ENCODE measurements around the gene TBC1D22A. TPM values are rescaled to one million over a fixed set of nuclear protein-coding genes. Genes with fewer than 3 reads are reported as not detected.

TBC1D22A gene
- total RNA-seq, 1 experiment from 2014 or later: 27.6 TPM

GRCh38 chr22:47200273-47201051, 438.0 kb downstream of the TBC1D22A start:
- CTCF ChIA-PET: no interaction called here
- no peak overlapping the region for H3K27ac Mint-ChIP-seq (ENCODE audit: unreplicated experiment)
- H3K4me3 Mint-ChIP-seq (ENCODE audit: low read depth, unreplicated experiment): no peak overlapping the region
- no TSS peak for BruUV-seq (replicated peaks)
- no peaks in the 10 kb centered on the region for H3K36me3 Mint-ChIP-seq (ENCODE audit: insufficient read depth, unreplicated experiment)
- no peaks in the 10 kb centered on the region for H3K4me1 Mint-ChIP-seq (ENCODE audit: low read depth, unreplicated experiment)
- intact Hi-C loops (cut with micrococcal nuclease; ENCODE audit: unreplicated experiment): no loop called here
- H3K9me3 Mint-ChIP-seq (ENCODE audit: low read depth, unreplicated experiment): no peaks in the 10 kb centered on the region
- TF ChIP-seq CTCF (IDR thresholded peaks at IDR 0.05; ENCODE audit: unreplicated experiment): no peak
- H3K27me3 Mint-ChIP-seq (ENCODE audit: unreplicated experiment): peaks cover 60% of the 10 kb centered on the region
- DNase-seq: no peak

- DNase-seq: no peak
- CTCF ChIA-PET: no interaction called here
- Mint-ChIP-seq H3K9me3 (ENCODE audit: low read depth, unreplicated experiment) (no peaks in the 10 kb centered on the region), H3K4me3 (ENCODE audit: low read depth, unreplicated experiment) (no peak overlapping the region), H3K36me3 (ENCODE audit: insufficient read depth, unreplicated experiment) (no peaks in the 10 kb centered on the region), H3K27ac (ENCODE audit: unreplicated experiment) (no peak overlapping the region), H3K4me1 (ENCODE audit: low read depth, unreplicated experiment) (no peaks in the 10 kb centered on the region), H3K27me3 (ENCODE audit: unreplicated experiment) (peaks cover 60% of the 10 kb centered on the region)
- no peak for TF ChIP-seq CTCF (IDR thresholded peaks at IDR 0.05; ENCODE audit: unreplicated experiment)
- BruUV-seq (replicated peaks): no TSS peak
- intact Hi-C loops (cut with micrococcal nuclease; ENCODE audit: unreplicated experiment): no loop called here
These were observed 438.9 kb downstream of the TBC1D22A start for GRCh38 chr22:47201186-47201995.

- Mint-ChIP-seq H3K4me1 (ENCODE audit: low read depth, unreplicated experiment) (no peaks in the 10 kb centered on the region), H3K9me3 (ENCODE audit: low read depth, unreplicated experiment) (no peaks in the 10 kb centered on the region), H3K4me3 (ENCODE audit: low read depth, unreplicated experiment) (no peak overlapping the region), H3K36me3 (ENCODE audit: insufficient read depth, unreplicated experiment) (no peaks in the 10 kb centered on the region), H3K27me3 (ENCODE audit: unreplicated experiment) (peaks cover 66% of the 10 kb centered on the region), H3K27ac (ENCODE audit: unreplicated experiment) (no peak overlapping the region)
- CTCF ChIA-PET: no interaction called here
- DNase-seq: no peak
- BruUV-seq (replicated peaks): no TSS peak
- TF ChIP-seq CTCF (IDR thresholded peaks at IDR 0.05; ENCODE audit: unreplicated experiment): no peak
- intact Hi-C loops (cut with micrococcal nuclease; ENCODE audit: unreplicated experiment): no loop called here
These were observed 439.8 kb downstream of the TBC1D22A start for GRCh38 chr22:47201996-47202818.

- BruUV-seq (replicated peaks): no TSS peak
- no peaks in the 10 kb centered on the region for H3K9me3 Mint-ChIP-seq (ENCODE audit: low read depth, unreplicated experiment)
- no peak for DNase-seq
- no peak for TF ChIP-seq CTCF (IDR thresholded peaks at IDR 0.05; ENCODE audit: unreplicated experiment)
- H3K4me1 Mint-ChIP-seq (ENCODE audit: low read depth, unreplicated experiment): no peaks in the 10 kb centered on the region
- intact Hi-C loops (cut with micrococcal nuclease; ENCODE audit: unreplicated experiment): no loop called here
- no peak overlapping the region for H3K27ac Mint-ChIP-seq (ENCODE audit: unreplicated experiment)
- no peak overlapping the region for H3K4me3 Mint-ChIP-seq (ENCODE audit: low read depth, unreplicated experiment)
- peaks cover 73% of the 10 kb centered on the region for H3K27me3 Mint-ChIP-seq (ENCODE audit: unreplicated experiment)
- CTCF ChIA-PET: no interaction called here
- no peaks in the 10 kb centered on the region for H3K36me3 Mint-ChIP-seq (ENCODE audit: insufficient read depth, unreplicated experiment)
These were observed 440.5 kb downstream of the TBC1D22A start for GRCh38 chr22:47202819-47203553.
